ENCODE results near the gene ARID3A. TPM values are rescaled to one million over a fixed set of nuclear protein-coding genes. Genes with fewer than 3 reads are reported as not detected.

Gene ARID3A
- total RNA-seq, 4 donors from 2014 or later, result 1.8 to 9.4 (median 5.6) TPM

- no peak for DNase-seq (ENCODE audit: low spot score in 2 of 2)
- intact Hi-C loops (cut with DNase I; ENCODE audit: low total_unique reads), result no loop called here
- no peak overlapping the region for H3K4me3 ChIP-seq (ENCODE audit: low read depth, poor library complexity, severe bottlenecking)
- WGBS, 2 donors, result 87 to 89% methylated on average over 47 to 67 of the region's 70 CpGs
- no peak for TF ChIP-seq CTCF (IDR thresholded peaks at IDR 0.05)
- TF ChIP-seq POLR2A (IDR thresholded peaks at IDR 0.05), result no peak
Measured at GRCh38 chr19:1004803-1005664, 79.2 kb downstream of the ARID3A start.

DNA sequence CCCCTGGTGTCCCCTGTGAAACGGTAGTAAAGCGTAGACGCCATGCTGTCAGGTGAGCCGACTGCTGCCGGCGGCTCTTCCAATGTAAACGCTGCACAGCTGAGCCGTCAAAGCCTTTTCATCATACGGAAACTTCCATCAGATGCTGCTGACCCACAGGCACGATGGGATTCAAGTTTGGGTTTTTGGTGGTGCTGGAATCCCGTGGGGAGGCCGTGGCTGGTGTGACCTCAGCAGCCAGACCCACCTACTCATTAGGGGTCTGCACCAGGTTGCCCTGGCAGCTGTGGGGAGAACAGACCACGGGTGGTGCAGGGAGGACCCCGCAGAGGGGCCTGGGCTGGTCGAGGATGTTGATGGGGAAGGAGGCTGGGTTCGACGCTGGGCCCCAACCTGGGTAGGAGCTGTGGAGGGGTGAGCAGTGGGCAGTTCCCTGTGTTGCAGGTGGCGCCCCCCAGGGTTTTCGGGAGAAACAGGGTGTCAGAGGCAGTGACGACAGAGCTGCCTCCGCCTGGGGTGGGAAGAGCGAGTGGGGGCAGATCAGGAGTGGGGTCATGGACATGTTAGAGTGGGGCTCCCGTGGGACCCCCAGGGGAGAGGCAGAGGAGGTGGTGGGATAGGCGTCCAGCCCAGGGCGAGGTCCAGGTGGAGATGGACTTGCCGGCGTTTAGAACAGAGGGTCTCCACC, 81.0 kb downstream of the ARID3A start:
- no peak overlapping the region for H3K4me3 ChIP-seq (ENCODE audit: low read depth, poor library complexity, severe bottlenecking)
- TF ChIP-seq CTCF (IDR thresholded peaks at IDR 0.05) (no peak), POLR2A (IDR thresholded peaks at IDR 0.05) (no peak)
- intact Hi-C loops (cut with DNase I; ENCODE audit: low total_unique reads), result no loop called here
- DNase-seq (ENCODE audit: low spot score in 2 of 2), result no peak
- 67 to 77% methylated on average over 27 of the region's 27 CpGs for WGBS, 2 donors

- H3K4me3 ChIP-seq (ENCODE audit: low read depth, poor library complexity, severe bottlenecking), result no peak overlapping the region
- DNase-seq (ENCODE audit: low spot score in 2 of 2), result no peak
- TF ChIP-seq POLR2A (IDR thresholded peaks at IDR 0.05) (no peak), CTCF (IDR thresholded peaks at IDR 0.05) (no peak)
- WGBS, 2 donors, result 88% methylated on average over 35 to 64 of the region's 73 CpGs
- intact Hi-C loops (cut with DNase I; ENCODE audit: low total_unique reads), result no loop called here
Measured at GRCh38 chr19:1007399-1008251, 81.8 kb downstream of the ARID3A start.

DNA sequence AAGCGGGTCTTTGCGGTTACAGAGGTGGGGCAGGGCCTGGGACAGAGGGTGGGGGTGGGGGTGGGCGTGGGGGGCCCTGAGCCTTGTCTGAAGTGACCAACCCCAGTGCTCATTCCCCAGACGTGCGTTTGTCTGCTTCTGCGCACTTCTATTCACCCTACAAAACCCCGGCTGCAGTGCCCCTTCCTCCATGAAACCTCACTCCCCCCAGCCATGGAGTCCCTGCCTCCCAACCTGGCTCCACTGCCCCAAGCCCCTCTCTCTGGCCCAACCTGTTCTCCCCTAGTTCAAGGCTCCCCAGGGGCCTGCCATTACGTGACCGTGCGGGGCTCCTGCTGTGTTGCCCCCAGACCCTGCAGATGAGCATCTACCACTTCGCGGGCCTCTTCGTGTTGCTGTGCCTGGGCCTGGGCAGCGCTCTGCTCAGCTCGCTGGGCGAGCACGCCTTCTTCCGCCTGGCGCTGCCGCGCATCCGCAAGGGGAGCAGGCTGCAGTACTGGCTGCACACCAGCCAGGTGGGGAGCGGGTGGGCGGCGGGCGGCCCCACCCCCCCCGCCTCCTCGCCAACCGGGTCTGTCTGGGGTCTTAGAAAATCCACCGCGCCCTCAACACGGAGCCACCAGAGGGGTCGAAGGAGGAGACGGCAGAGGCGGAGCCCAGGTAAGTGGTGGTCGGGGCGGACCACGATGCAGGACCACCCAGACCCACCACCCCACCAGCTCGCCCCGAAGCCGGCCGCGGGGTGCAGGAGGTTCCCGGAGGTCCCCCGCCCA, 82.6 kb downstream of the ARID3A start:
- 91 to 95% methylated on average over 31 to 41 of the region's 45 CpGs for WGBS, 2 donors
- no peak for DNase-seq (ENCODE audit: low spot score in 2 of 2)
- H3K4me3 ChIP-seq (ENCODE audit: low read depth, poor library complexity, severe bottlenecking), result no peak overlapping the region
- TF ChIP-seq CTCF (IDR thresholded peaks at IDR 0.05) (no peak), POLR2A (IDR thresholded peaks at IDR 0.05) (no peak)
- intact Hi-C loops (cut with DNase I; ENCODE audit: low total_unique reads), result no loop called here
